Activated CD4-positive, alpha-beta T cell treated with anti-CD3 and anti-CD28 coated beads for 36 hours (primary cell): ENCODE results near the gene ARID1B. TPM values are rescaled to one million over a fixed set of nuclear protein-coding genes. Genes with fewer than 3 reads are reported as not detected.
"Not testable (repeated sequence)": the region's sequence is repeated elsewhere in the genome, so short reads cannot be mapped to it uniquely, and the experiment has no call there.

Experiments used
- ATAC-seq: fragments of 200-7000 bp; cut with Tn5 transposase; one replicate; pipeline ENCODE4 v1.10.0; 2021; ENCODE audit warnings: mild to moderate bottlenecking, moderate library complexity
- CTCF ChIA-PET: fragments of 350-600 bp; sonication (Branson Sonifier 250); formaldehyde crosslinking; loops from one replicate; lab custom pipeline; 2021; ENCODE audit warnings: antibody characterized with exemption; lab: Charles Lee
- POLR2A ChIA-PET: fragments of 350-600 bp; sonication (Branson Sonifier 250); formaldehyde crosslinking; loops from one replicate; lab custom pipeline; 2021; ENCODE audit warnings: antibody characterized with exemption, inconsistent platforms; lab: Charles Lee
- DNase-seq: peaks from one replicate; pipeline ENCODE4 v3.0.0-alpha.2; 2020
- H3K27ac Mint-ChIP-seq: one replicate; pipeline ENCODE4 v1.8.0; 2021; ENCODE audit warnings: mixed read lengths
- H3K27me3 Mint-ChIP-seq: one replicate; pipeline ENCODE4 v1.8.0; 2021; ENCODE audit warnings: mixed read lengths
- H3K36me3 Mint-ChIP-seq: one replicate; pipeline ENCODE4 v1.8.0; 2021; ENCODE audit warnings: low read depth, mixed read lengths
- H3K4me1 Mint-ChIP-seq: one replicate; pipeline ENCODE4 v1.8.0; 2021; ENCODE audit warnings: mixed read lengths
- H3K4me3 Mint-ChIP-seq: one replicate; pipeline ENCODE4 v1.8.0; 2021; ENCODE audit warnings: mild to moderate bottlenecking, moderate library complexity, mixed read lengths
- H3K9me3 Mint-ChIP-seq: one replicate; pipeline ENCODE4 v1.8.0; 2021; ENCODE audit warnings: low read depth, mixed read lengths
- intact Hi-C, 2 experiments: fragments of 100-400 bp; cut with DNase I in 1 of 2; cut with micrococcal nuclease in 1 of 2; formaldehyde crosslinking; loops; one replicate each; pipeline versions ENCODE4 v1.14.2 to v1.15.1; 2022 to 2024; cut with DNase I, micrococcal nuclease
- total RNA-seq, 2 experiments: library from RNA; stranded (reverse); gene quantifications; one replicate each; pipeline ENCODE4 v1.2.3, GENCODE V29; 2021

ARID1B gene
- total RNA-seq, 2 experiments from 2014 or later: 42.2 to 53.6 TPM

DNA sequence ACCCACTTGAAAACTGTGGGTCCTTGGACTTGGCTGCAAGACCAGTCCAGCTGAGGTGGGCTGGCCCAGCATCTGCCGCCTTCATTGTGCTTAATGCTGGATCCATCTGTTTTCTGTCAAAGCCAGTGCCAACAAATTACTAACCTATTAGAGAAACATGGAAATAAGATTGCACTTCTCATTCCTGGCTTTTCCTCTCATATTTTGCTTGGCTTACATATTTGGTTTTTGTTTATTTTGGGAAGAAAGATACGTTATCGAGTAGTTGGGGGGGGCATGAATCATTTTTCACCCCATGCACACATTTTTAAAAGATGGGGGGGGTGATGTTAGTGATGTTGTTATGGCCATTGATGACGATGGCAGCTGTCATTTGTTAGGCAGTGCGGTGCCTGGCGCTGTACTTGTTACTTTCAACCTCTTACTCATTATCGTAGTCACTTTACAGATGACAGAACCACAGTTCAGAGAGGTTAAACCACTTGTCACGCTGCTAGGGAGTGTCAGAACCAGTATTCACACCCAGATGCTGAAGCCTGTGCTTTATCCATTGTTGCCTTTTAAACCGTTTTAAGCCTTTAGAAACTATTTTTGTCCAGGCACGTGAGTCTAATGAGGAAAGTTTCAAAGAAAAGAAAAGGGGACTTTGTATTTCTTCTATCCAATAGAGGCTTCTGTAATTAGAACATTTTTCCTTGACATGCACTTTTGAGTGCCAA, 366.2 kb downstream of the ARID1B start:
- ChIA-PET POLR2A (no interaction called here), CTCF (interaction anchor here (0.7 to 1.1 kb wide), 2 partner anchors 39 to 97 kb away, joined by 3 read pairs; no protein-coding TSS in a partner anchor)
- H3K36me3 Mint-ChIP-seq: peaks cover 7% of the 10 kb centered on the region
- ATAC-seq: peak; percentile 97
- H3K27me3 Mint-ChIP-seq: no peaks in the 10 kb centered on the region
- no peak overlapping the region for H3K27ac Mint-ChIP-seq
- intact Hi-C loops: no loop called here
- H3K4me3 Mint-ChIP-seq: no peak overlapping the region
- DNase-seq: peak; percentile 64
- peaks cover 10% of the 10 kb centered on the region for H3K4me1 Mint-ChIP-seq
- H3K9me3 Mint-ChIP-seq: no peaks in the 10 kb centered on the region

DNA sequence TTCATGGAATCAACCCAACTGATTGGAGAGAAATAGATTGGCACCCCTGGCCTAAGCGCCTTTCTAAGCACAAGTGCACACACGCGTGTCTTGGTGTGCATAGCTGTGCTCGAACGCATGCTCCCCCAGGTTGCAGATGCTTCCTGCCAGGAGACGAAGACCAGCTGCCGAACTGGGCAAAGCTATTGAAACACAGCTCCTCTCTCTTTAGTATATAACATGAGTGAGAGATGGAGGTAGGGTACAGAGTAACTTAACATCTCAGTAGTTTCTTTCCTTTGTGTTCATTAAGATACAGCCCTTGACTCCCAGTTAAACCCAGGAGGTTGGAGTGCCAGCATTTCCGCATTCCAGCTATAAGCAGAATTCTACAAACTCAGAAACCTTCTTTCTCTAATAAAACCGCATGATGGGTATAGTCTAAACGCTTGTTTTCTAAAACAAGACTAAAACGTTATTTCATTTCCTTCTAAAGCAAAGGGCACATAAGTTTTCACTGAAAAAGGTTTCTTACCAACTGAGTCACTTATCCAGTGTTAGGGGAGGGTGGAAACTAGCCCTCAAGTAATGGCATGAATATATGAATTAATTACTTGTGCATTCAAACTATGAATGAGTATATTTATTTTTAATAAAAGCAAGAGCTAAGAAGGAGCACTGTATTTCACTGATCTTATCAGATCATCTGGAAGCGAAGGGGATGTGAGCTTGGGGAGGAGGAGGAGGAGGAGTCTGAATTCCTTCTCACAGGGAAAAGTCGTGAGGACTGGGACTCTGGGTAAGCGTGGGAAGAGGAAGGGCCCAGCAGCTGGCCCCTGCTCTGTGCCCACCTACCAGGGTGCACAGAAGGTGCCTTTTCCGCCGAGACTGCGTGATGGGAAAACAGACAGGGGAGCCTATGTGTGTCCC, 367.0 kb downstream of the ARID1B start:
- Mint-ChIP-seq H3K4me3 (no peak overlapping the region), H3K36me3 (peaks cover 5% of the 10 kb centered on the region), H3K4me1 (peaks cover 8% of the 10 kb centered on the region), H3K27me3 (no peaks in the 10 kb centered on the region), H3K9me3 (no peaks in the 10 kb centered on the region), H3K27ac (no peak overlapping the region)
- intact Hi-C loops: no loop called here
- ChIA-PET POLR2A (interaction anchor here (0.6 kb wide), 1 partner anchor 14 kb away, joined by 3 read pairs; no protein-coding TSS in a partner anchor), CTCF (interaction anchor here (0.7 kb wide), 1 partner anchor 38 kb away, joined by 3 read pairs; no protein-coding TSS in a partner anchor)
- DNase-seq: no peak
- ATAC-seq: no peak

DNA sequence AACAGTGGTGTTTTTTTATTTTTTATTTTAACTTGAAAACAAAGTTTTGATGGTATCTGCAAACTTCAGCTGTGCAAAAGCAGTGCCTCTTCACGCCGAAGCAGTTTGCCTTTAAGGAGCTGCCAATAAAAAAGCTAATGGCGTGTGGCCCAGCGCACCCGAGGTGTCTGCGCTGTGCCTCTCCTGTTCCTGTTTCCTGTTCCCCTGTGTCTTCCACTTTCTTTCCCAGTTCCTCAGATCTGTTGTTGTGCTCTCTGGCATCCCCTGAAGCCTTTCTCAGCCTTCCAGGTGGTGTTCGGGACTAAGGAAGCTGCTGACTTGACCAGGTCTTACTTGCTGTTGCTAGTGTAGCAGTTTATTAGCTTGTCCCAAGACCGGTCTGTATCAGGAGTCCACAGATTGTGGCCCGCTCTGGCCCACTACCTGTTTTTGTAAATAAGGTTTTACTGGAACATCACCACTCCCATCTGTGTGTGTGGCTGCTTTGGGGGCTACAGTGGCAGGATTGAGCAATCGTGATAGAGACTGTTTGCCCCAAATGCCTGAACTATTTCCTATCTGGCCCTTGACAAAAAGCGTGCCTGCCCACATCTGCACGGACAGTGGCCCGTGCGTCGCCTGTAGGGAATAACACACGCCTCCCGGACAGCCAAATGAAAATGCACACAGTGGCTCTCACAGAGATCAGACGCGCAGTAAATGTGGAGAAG, 367.8 kb downstream of the ARID1B start:
- intact Hi-C loops: no loop called here
- Mint-ChIP-seq H3K9me3 (no peaks in the 10 kb centered on the region), H3K27me3 (no peaks in the 10 kb centered on the region)

DNA sequence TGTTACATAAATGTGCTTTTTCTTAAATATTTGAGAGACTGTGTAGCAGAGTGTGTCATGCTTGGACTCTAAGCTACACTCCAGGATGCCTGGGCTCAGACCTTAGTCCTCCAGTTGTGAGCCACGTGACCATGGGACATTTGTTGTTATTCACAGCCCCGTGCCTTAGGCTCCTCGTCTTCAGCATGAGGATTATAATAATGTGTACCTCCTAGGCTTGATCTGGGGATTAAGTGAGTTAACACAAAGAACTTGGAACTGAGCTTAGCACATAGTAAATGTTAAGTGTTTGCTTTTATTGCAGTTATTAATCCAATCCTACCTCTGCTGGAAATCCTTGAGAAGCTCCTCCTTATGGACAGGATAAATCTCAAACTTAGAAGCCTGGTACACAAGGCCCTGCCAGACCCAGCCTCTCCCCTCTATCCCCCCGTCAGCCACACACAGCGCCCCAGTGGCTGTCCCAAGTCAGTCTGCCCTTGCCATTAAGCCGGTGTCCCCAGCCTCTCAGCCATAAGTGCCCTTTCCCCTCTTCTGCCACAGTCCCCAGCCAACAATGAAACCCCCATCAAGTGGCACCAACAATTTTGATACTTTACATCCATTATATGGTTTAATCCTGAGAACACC, 368.6 kb downstream of the ARID1B start:
- no peaks in the 10 kb centered on the region for H3K27me3 Mint-ChIP-seq
- ChIA-PET CTCF (interaction anchor here (1.1 kb wide), 1 partner anchor 14 kb away, joined by 5 read pairs; no protein-coding TSS in a partner anchor), POLR2A (no interaction called here)

More for the DNA sequence above, 367.8 kb downstream of the ARID1B start:
- Mint-ChIP-seq H3K36me3 (peaks cover 5% of the 10 kb centered on the region), H3K4me3 (no peak overlapping the region), H3K27ac (no peak overlapping the region), H3K4me1 (peaks cover 8% of the 10 kb centered on the region)
- CTCF ChIA-PET: interaction anchor here (1.1 kb wide), 1 partner anchor 13 kb away, joined by 5 read pairs; no protein-coding TSS in a partner anchor
- POLR2A ChIA-PET: interaction anchor here (0.6 kb wide), 1 partner anchor 13 kb away, joined by 3 read pairs; no protein-coding TSS in a partner anchor
- DNase-seq (no peak), ATAC-seq (no peak)

DNA sequence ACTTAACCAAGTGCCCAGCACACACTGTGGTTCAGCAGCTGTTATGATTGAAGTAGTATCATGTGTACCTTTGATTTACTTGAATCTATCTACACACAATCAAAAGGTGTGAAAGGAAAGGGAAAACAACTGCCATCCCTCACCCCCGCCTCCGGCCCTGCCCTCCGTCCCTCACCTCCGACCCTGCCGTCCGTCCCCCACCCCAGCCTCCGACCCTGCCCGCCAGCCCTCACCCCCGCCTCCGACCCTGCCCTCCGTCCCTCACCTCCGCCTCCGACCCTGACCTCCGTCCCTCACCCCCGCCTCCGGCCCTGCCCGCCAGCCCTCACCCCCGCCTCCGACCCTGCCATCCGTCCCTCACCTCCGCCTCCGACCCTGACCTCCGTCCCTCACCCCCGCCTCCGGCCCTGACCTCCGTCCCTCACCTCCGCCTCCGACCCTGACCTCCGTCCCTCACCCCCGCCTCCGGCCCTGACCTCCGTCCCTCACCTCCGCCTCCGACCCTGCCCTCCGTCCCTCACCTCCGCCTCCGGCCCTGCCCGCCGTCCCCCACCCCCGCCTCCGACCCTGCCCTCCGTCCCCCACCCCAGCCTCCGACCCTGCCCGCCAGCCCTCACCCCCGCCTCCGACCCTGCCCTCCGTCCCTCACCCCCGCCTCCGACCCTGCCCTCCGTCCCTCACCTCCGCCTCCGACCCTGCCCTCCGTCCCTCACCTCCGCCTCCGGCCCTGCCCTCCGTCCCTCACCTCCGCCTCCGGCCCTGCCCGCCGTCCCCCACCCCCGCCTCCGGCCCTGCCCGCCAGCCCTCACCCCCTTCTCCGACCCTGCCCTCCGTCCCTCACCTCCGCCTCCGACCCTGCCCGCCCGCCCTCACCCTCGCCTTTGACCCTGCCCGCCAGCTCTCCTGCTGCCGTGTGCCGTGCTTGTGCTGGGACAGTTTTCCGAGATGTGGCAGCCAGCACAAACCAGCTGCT, 370.2 kb downstream of the ARID1B start:
- CTCF ChIA-PET: interaction anchor here (0.6 kb wide), 1 partner anchor 91 kb away, joined by 4 read pairs; no protein-coding TSS in a partner anchor
- H3K27me3 Mint-ChIP-seq, intact Hi-C loops, DNase-seq, H3K27ac Mint-ChIP-seq, H3K36me3 Mint-ChIP-seq, POLR2A ChIA-PET, ATAC-seq, H3K4me3 Mint-ChIP-seq, H3K9me3 Mint-ChIP-seq: not testable (repeated sequence)
- H3K4me1 Mint-ChIP-seq: peaks cover 20% of the 10 kb centered on the region

More for the DNA sequence above, 368.6 kb downstream of the ARID1B start:
- Mint-ChIP-seq H3K4me3 (no peak overlapping the region), H3K27ac (no peak overlapping the region), H3K4me1 (peaks cover 8% of the 10 kb centered on the region), H3K36me3 (peaks cover 2% of the 10 kb centered on the region), H3K9me3 (no peaks in the 10 kb centered on the region)
- no peak for DNase-seq
- intact Hi-C loops: no loop called here
- no peak for ATAC-seq

DNA sequence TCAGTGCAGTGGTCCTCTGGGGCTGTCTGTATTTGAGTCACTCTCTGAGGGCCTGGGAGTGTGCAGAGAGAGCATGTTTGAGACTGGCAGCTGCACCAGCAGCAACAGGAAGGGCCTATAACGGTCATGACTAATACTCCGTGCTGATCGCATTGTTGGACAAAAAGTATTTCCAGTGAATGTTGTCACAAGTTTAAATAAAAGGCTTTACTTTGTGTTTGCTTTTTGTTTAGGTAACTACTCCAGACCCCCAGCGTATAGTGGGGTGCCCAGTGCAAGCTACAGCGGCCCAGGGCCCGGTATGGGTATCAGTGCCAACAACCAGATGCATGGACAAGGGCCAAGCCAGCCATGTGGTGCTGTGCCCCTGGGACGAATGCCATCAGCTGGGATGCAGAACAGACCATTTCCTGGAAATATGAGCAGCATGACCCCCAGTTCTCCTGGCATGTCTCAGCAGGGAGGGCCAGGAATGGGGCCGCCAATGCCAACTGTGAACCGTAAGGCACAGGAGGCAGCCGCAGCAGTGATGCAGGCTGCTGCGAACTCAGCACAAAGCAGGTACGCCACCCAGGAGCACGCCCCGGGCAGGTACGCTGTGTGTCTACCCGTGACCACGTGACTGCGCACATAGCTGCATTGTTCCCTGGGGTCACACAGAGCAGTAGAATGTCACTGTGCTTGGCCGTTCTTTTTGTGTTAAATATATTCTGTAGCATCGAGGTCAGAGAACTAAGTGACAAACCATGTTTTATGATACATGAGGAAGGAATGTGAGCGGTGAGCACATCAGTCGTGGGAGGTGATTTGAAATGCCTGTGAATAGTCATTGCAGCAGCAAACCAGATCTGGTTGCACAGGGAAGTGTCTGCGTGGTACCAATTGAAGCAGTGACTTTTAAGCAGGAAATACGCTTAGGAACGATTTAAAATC, 371.5 kb downstream of the ARID1B start:
- ATAC-seq: no peak

DNA sequence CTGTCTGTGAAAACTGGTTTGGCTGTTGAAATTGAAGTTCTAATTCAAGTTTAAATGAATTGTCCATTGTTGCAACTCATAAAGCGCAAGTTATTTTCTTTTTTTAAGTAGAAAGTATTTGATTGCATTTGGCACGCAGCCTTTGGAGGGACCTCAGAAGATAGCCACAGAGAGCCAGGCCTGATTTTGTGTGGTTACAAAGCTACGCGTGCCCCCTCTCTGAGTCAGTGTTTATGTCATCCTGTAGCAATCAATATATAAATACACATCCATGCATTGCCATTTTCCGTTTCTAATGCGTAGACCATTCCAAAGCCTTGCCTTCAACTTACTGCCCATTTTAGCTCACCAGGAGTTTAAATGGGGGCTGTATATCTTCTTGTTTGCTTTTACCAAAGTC, 372.9 kb downstream of the ARID1B start:
- no peak overlapping the region for H3K27ac Mint-ChIP-seq
- DNase-seq (no peak), ATAC-seq (no peak)
- CTCF ChIA-PET: interaction anchor here (0.7 kb wide), 1 partner anchor 984 kb away, joined by 3 read pairs; no protein-coding TSS in a partner anchor
- intact Hi-C loops: no loop called here
- no peaks in the 10 kb centered on the region for H3K9me3 Mint-ChIP-seq
- POLR2A ChIA-PET: no interaction called here
- H3K36me3 Mint-ChIP-seq: peaks cover 19% of the 10 kb centered on the region
- H3K4me1 Mint-ChIP-seq: peaks cover 17% of the 10 kb centered on the region
- no peaks in the 10 kb centered on the region for H3K27me3 Mint-ChIP-seq
- no peak overlapping the region for H3K4me3 Mint-ChIP-seq

More for the DNA sequence above, 371.5 kb downstream of the ARID1B start:
- H3K27ac Mint-ChIP-seq: no peak overlapping the region
- ChIA-PET CTCF (interaction anchor here (0.6 kb wide), 1 partner anchor 92 kb away, joined by 4 read pairs; no protein-coding TSS in a partner anchor), POLR2A (no interaction called here)
- intact Hi-C loops: no loop called here
- H3K4me3 Mint-ChIP-seq: no peak overlapping the region
- peaks cover 11% of the 10 kb centered on the region for H3K36me3 Mint-ChIP-seq
- no peak for DNase-seq
- no peaks in the 10 kb centered on the region for H3K27me3 Mint-ChIP-seq
- H3K9me3 Mint-ChIP-seq: no peaks in the 10 kb centered on the region
- H3K4me1 Mint-ChIP-seq: peaks cover 17% of the 10 kb centered on the region

DNA sequence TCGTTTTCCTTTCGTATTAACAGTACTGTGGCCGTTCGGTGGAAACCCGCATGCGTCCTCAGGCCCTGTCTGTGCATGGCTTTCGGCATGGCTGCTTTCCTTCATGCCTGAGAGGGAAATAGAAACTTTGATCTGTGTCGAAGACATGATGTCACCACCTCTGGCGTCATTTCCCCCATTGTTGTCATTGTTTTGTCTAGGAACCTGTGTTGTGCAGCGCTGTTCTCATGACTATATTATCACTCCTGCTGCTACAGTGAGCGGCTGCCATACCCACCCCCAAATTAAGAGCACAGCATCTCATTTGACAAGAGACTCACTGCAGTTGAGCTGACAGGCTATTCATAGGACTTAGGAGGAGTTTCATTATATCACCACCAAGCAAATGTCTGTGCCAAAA, 373.9 kb downstream of the ARID1B start:
- Mint-ChIP-seq H3K9me3 (no peaks in the 10 kb centered on the region), H3K36me3 (peaks cover 19% of the 10 kb centered on the region), H3K27ac (peak overlapping the region; percentile 27), H3K27me3 (no peaks in the 10 kb centered on the region), H3K4me1 (peaks cover 17% of the 10 kb centered on the region), H3K4me3 (no peak overlapping the region)
- DNase-seq (no peak), ATAC-seq (no peak)
- intact Hi-C loops: no loop called here
- POLR2A ChIA-PET: no interaction called here
- CTCF ChIA-PET: interaction anchor here (1.4 kb wide), 2 partner anchors 12 to 71 kb away, joined by 3 to 4 read pairs; no protein-coding TSS in a partner anchor

DNA sequence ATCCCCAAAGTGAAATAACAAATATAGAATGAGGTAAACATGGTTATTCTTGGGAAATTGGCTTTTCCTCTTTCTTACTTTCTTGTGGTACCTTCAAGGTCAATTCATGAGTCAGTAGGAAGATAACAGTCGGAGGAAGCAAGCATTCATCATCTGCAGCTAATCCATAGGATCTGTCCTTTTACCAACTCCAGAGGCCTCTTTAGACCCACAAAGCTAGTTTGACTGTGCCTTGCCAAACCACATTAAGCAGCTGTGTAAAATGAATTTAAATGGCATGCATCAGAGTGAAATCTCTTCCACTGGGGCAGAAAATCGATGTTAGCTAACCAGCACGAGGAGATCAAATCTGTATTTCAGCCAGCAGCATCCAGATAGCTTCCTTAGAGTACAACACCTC, 374.8 kb downstream of the ARID1B start:
- intact Hi-C loops: no loop called here
- Mint-ChIP-seq H3K27me3 (no peaks in the 10 kb centered on the region), H3K36me3 (peaks cover 19% of the 10 kb centered on the region), H3K27ac (no peak overlapping the region), H3K4me3 (no peak overlapping the region), H3K4me1 (peaks cover 17% of the 10 kb centered on the region), H3K9me3 (no peaks in the 10 kb centered on the region)
- POLR2A ChIA-PET: no interaction called here
- CTCF ChIA-PET: interaction anchor here (0.9 to 1.4 kb wide), 6 partner anchors 13 to 72 kb away, joined by 3 to 4 read pairs (median 3); no protein-coding TSS in a partner anchor
- DNase-seq (no peak), ATAC-seq (no peak)
